Naive thymus-derived CD8-positive, alpha-beta T cell (primary cell): ENCODE measurements around the gene GALNT12. TPM values are rescaled to one million over a fixed set of nuclear protein-coding genes. Genes with fewer than 3 reads are reported as not detected.
A peak's percentile ranks its signal among the peaks of the same experiment; 100 is the strongest.

ENCODE experiments used
- ATAC-seq, 2 donors: fragments of 150-1000 bp; cut with Tn5 transposase in 1 of 2; sonication (Bioruptor Pico), chemical (Tn5 transposase) in 1 of 2; 1 replicate in 1 of 2; 2 replicates in 1 of 2; pipeline ENCODE4 v1.10.0; 2021; ENCODE audit warnings: mild to moderate bottlenecking in 2 of 2, moderate library complexity in 2 of 2
- POLR2A ChIA-PET: fragments of 350-600 bp; sonication (Branson Sonifier 250); formaldehyde crosslinking; loops from one replicate; lab custom pipeline; 2021; ENCODE audit warnings: antibody characterized with exemption; lab: Charles Lee
- DNase-seq, 10 donors: peaks; one replicate each; pipeline versions ENCODE4 v3.0.0 to v3.0.0-alpha.2; 2020 to 2022
- H3K27ac Mint-ChIP-seq, 10 donors: one replicate each; pipeline ENCODE4 v1.8.0; 2020 to 2022; ENCODE audit warnings: mild to moderate bottlenecking in 10 of 10, mixed read lengths in 10 of 10, moderate library complexity in 4 of 10, inconsistent platforms in 1 of 10
- H3K27me3 Mint-ChIP-seq, 5 donors: one replicate each; pipeline ENCODE4 v1.8.0; 2021 to 2022; ENCODE audit warnings: mixed read lengths in 5 of 5
- H3K36me3 Mint-ChIP-seq, 3 donors: one replicate each; pipeline ENCODE4 v1.8.0; 2020 to 2022; ENCODE audit warnings: mixed read lengths in 3 of 3, mild to moderate bottlenecking in 2 of 3, inconsistent platforms in 1 of 3
- H3K4me1 Mint-ChIP-seq, 4 donors: one replicate each; pipeline ENCODE4 v1.8.0; 2021 to 2022; ENCODE audit warnings: mixed read lengths in 4 of 4
- H3K4me3 Mint-ChIP-seq, 10 donors: one replicate each; pipeline ENCODE4 v1.8.0; 2020 to 2022; ENCODE audit warnings: mild to moderate bottlenecking in 10 of 10, mixed read lengths in 10 of 10, moderate library complexity in 6 of 10, inconsistent platforms in 1 of 10
- H3K9me3 Mint-ChIP-seq, 9 donors: one replicate each; pipeline ENCODE4 v1.8.0; 2020 to 2022; ENCODE audit warnings: mixed read lengths in 9 of 9, mild to moderate bottlenecking in 3 of 9, inconsistent platforms in 1 of 9, moderate library complexity in 1 of 9
- polyA plus RNA-seq, 3 donors: library from polyadenylated mRNA; unstranded; fragments of 300-500 nt; fragmentation: Illumina TruSeq; gene quantifications; one replicate each; pipeline ENCODE4 v1.2.3, GENCODE V29; 2021
- total RNA-seq, 8 experiments: library from RNA in 2 of 8; stranded (reverse) in 2 of 8; gene quantifications; one replicate each; pipeline ENCODE4 v1.2.3 and lab custom pipeline; 2021 to 2026

GALNT12 gene
- total and polyA plus RNA-seq, 5 experiments from 2014 or later, result 4.6 to 9.3 (median 8.4) TPM

DNA sequence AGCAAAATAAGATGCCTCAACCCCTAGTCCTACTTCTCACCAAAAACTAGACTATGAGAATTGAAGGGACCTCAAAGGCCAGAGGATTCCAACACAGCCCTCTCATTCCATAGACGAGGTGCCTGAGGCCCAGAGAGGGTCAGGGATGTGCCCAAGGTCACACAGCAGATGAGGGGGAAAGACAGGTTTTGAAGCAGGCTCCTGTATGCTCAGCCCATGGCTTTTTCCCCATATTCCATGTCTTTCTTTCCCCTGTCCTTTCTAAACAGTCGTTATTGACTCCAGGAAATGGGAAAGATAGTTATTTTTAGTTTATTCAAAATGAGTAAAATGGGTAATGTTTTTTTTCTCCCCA is 75.1 kb downstream of the GALNT12 start:
- H3K9me3 Mint-ChIP-seq, result no peaks in the 10 kb centered on the region
- H3K36me3 Mint-ChIP-seq, result no peaks in the 10 kb centered on the region
- POLR2A ChIA-PET, result no interaction called here
- ATAC-seq (no peak), DNase-seq (no peak)
- H3K4me3 Mint-ChIP-seq, result no peak overlapping the region
- peaks cover 13 to 55% (median 33%) of the 10 kb centered on the region in 5 donors for H3K27me3 Mint-ChIP-seq
- H3K4me1 Mint-ChIP-seq, result no peaks in the 10 kb centered on the region
- no peak overlapping the region for H3K27ac Mint-ChIP-seq

DNA sequence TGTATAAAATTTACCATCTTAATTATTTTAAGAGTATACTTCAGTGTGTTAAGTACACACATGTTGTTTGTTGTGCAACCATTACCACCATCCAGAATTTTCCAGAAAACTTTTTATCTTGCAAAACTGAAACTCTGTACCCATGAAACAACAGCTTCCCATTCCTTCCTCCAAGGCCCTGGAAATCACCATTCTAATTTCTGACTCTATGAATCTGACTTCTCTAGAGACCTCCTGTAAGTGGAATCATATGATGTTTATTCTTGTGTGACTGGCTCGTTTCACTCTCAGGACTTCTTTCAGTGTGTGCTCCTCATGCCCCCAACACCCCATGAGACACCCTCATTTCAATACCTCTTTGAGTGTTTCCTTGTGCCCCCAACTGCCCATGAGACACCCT is 75.8 kb downstream of the GALNT12 start:
- Mint-ChIP-seq H3K36me3 (no peaks in the 10 kb centered on the region), H3K4me3 (no peak overlapping the region), H3K4me1 (no peaks in the 10 kb centered on the region), H3K9me3 (no peaks in the 10 kb centered on the region), H3K27me3 (peaks cover 11 to 55% (median 31%) of the 10 kb centered on the region in 5 donors), H3K27ac (peak overlapping the region in 1 of 10 donors; percentile 22)
- POLR2A ChIA-PET, result no interaction called here
- DNase-seq (no peak), ATAC-seq (no peak)

GRCh38 chr9:98884849-98885248 is 77.4 kb downstream of the GALNT12 start:
- H3K4me3 Mint-ChIP-seq, result no peak overlapping the region
- POLR2A ChIA-PET, result no interaction called here
- H3K9me3 Mint-ChIP-seq, result no peaks in the 10 kb centered on the region
- H3K27me3 Mint-ChIP-seq, result peaks cover 12 to 49% (median 23%) of the 10 kb centered on the region in 5 donors
- no peaks in the 10 kb centered on the region for H3K36me3 Mint-ChIP-seq
- no peak for DNase-seq
- H3K27ac Mint-ChIP-seq, result no peak overlapping the region
- ATAC-seq, result no peak
- no peaks in the 10 kb centered on the region for H3K4me1 Mint-ChIP-seq

- no peak for ATAC-seq
- Mint-ChIP-seq H3K4me3 (no peak overlapping the region), H3K9me3 (no peaks in the 10 kb centered on the region), H3K27me3 (peaks cover 13 to 49% (median 19%) of the 10 kb centered on the region in 5 donors), H3K36me3 (no peaks in the 10 kb centered on the region), H3K27ac (no peak overlapping the region), H3K4me1 (no peaks in the 10 kb centered on the region)
- POLR2A ChIA-PET, result interaction anchor here (0.6 kb wide), 1 partner anchor 114 kb away, joined by 3 read pairs; no protein-coding TSS in a partner anchor
- DNase-seq, result no peak
Measured at GRCh38 chr9:98885575-98886295, 78.3 kb downstream of the GALNT12 start.

GRCh38 chr9:98886691-98887229 is 79.3 kb downstream of the GALNT12 start:
- peaks cover 13 to 44% (median 15%) of the 10 kb centered on the region in 5 donors for H3K27me3 Mint-ChIP-seq
- no peaks in the 10 kb centered on the region for H3K9me3 Mint-ChIP-seq
- no peaks in the 10 kb centered on the region for H3K4me1 Mint-ChIP-seq

GRCh38 chr9:98887918-98888510 is 80.5 kb downstream of the GALNT12 start:
- H3K4me3 Mint-ChIP-seq, result no peak overlapping the region
- H3K27ac Mint-ChIP-seq, result no peak overlapping the region
- no peaks in the 10 kb centered on the region for H3K36me3 Mint-ChIP-seq
- H3K27me3 Mint-ChIP-seq, result peaks cover 10 to 39% (median 15%) of the 10 kb centered on the region in 5 donors
- ATAC-seq, result no peak
- POLR2A ChIA-PET, result no interaction called here
- no peaks in the 10 kb centered on the region for H3K4me1 Mint-ChIP-seq
- no peak for DNase-seq
- no peaks in the 10 kb centered on the region for H3K9me3 Mint-ChIP-seq

More at GRCh38 chr9:98886691-98887229, 79.3 kb downstream of the GALNT12 start:
- H3K27ac Mint-ChIP-seq, result peak overlapping the region in 1 of 10 donors; percentile 54
- ATAC-seq, result no peak
- DNase-seq, result no peak
- H3K4me3 Mint-ChIP-seq, result no peak overlapping the region
- POLR2A ChIA-PET, result no interaction called here
- H3K36me3 Mint-ChIP-seq, result no peaks in the 10 kb centered on the region

GRCh38 chr9:98888801-98889421 is 81.4 kb downstream of the GALNT12 start:
- ATAC-seq, result no peak
- H3K27ac Mint-ChIP-seq, result no peak overlapping the region
- DNase-seq, result no peak
- no peaks in the 10 kb centered on the region for H3K9me3 Mint-ChIP-seq
- no peak overlapping the region for H3K4me3 Mint-ChIP-seq
- H3K4me1 Mint-ChIP-seq, result no peaks in the 10 kb centered on the region
- H3K27me3 Mint-ChIP-seq, result peaks cover 5 to 42% (median 15%) of the 10 kb centered on the region in 5 donors
- POLR2A ChIA-PET, result no interaction called here
- H3K36me3 Mint-ChIP-seq, result no peaks in the 10 kb centered on the region

DNA sequence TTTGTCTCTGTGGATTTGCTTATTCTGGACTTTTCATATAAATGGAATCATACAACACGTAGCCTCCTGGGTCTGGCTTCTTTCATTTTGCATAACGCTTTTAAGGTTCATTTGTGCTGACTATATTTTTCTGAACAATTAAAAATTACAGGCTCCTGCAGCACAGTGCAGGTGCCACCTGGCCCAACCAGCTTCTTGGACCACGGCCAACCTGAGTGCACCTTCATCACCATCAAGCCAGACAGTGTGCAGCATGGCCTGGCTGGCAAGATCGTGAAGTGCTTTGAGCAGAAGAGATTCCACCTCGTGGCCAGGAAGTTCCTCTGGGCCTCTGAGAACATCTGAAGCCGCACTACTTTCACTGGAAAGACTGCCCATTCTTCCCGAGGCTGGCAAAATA is 82.8 kb downstream of the GALNT12 start:
- ATAC-seq (no peak), DNase-seq (no peak)
- Mint-ChIP-seq H3K27me3 (peaks cover 4 to 44% (median 15%) of the 10 kb centered on the region in 5 donors), H3K9me3 (no peaks in the 10 kb centered on the region), H3K4me1 (no peaks in the 10 kb centered on the region), H3K36me3 (no peaks in the 10 kb centered on the region), H3K27ac (no peak overlapping the region), H3K4me3 (no peak overlapping the region)
- POLR2A ChIA-PET, result no interaction called here

- Mint-ChIP-seq H3K36me3 (peaks cover 0 to 12% (median 7%) of the 10 kb centered on the region in 3 donors), H3K4me1 (no peaks in the 10 kb centered on the region), H3K9me3 (peaks cover 0 to 18% (median 4%) of the 10 kb centered on the region in 9 donors), H3K4me3 (no peak overlapping the region), H3K27ac (no peak overlapping the region), H3K27me3 (peaks cover 8 to 46% (median 11%) of the 10 kb centered on the region in 5 donors)
- ATAC-seq, result no peak
- POLR2A ChIA-PET, result no interaction called here
- DNase-seq, result no peak
Measured at GRCh38 chr9:98892288-98892687, 84.8 kb downstream of the GALNT12 start.

DNA sequence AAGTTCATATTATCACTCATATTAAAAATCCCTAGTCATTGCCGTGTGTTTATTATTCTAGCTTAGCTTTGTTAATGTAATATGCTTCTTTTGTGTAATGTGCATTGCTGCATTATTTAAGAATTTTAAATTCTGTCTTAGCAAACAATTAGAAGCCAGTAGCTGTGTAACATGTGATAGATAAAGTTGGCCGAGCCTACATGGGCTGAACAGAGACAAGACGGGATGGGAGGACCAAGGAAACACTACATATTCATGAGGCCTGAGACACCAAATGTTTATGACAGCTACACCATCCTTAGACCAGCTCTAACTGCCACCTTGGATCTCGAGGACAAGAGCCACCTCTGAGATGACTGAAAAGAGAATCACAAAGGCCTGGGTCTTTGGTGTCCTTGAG is 85.2 kb downstream of the GALNT12 start:
- no peak for DNase-seq
- no peak overlapping the region for H3K27ac Mint-ChIP-seq
- H3K4me3 Mint-ChIP-seq, result no peak overlapping the region
- H3K9me3 Mint-ChIP-seq, result peaks cover 0 to 19% (median 5%) of the 10 kb centered on the region in 9 donors
- no peak for ATAC-seq
- H3K36me3 Mint-ChIP-seq, result peaks cover 0 to 12% (median 7%) of the 10 kb centered on the region in 3 donors
- peaks cover 9 to 42% (median 10%) of the 10 kb centered on the region in 5 donors for H3K27me3 Mint-ChIP-seq
- POLR2A ChIA-PET, result no interaction called here
- no peaks in the 10 kb centered on the region for H3K4me1 Mint-ChIP-seq

- Mint-ChIP-seq H3K36me3 (peaks cover 0 to 12% (median 7%) of the 10 kb centered on the region in 3 donors), H3K4me1 (peaks cover 0 to 4% (median 3%) of the 10 kb centered on the region in 4 donors), H3K27ac (no peak overlapping the region), H3K27me3 (peaks cover 6 to 32% (median 12%) of the 10 kb centered on the region in 5 donors), H3K9me3 (peaks cover 0 to 19% (median 5%) of the 10 kb centered on the region in 9 donors), H3K4me3 (no peak overlapping the region)
- ATAC-seq (no peak), DNase-seq (no peak)
- POLR2A ChIA-PET, result no interaction called here
Measured at GRCh38 chr9:98894171-98894570, 86.7 kb downstream of the GALNT12 start.

- H3K4me1 Mint-ChIP-seq, result peaks cover 5 to 7% (median 6%) of the 10 kb centered on the region in 4 donors
- ATAC-seq, result no peak
- peaks cover 0 to 12% (median 7%) of the 10 kb centered on the region in 3 donors for H3K36me3 Mint-ChIP-seq
- H3K27me3 Mint-ChIP-seq, result peaks cover 6 to 32% (median 12%) of the 10 kb centered on the region in 5 donors
- no peak overlapping the region for H3K4me3 Mint-ChIP-seq
- no peak overlapping the region for H3K27ac Mint-ChIP-seq
- no peak for DNase-seq
- POLR2A ChIA-PET, result no interaction called here
- peaks cover 0 to 19% (median 5%) of the 10 kb centered on the region in 9 donors for H3K9me3 Mint-ChIP-seq
Measured at GRCh38 chr9:98894761-98895160, 87.3 kb downstream of the GALNT12 start.

- peaks cover 0 to 12% (median 7%) of the 10 kb centered on the region in 3 donors for H3K36me3 Mint-ChIP-seq
- peaks cover 0 to 19% (median 5%) of the 10 kb centered on the region in 9 donors for H3K9me3 Mint-ChIP-seq
- peaks cover 3 to 32% (median 11%) of the 10 kb centered on the region in 5 donors for H3K27me3 Mint-ChIP-seq
- POLR2A ChIA-PET, result no interaction called here
- no peak overlapping the region for H3K27ac Mint-ChIP-seq
- no peak overlapping the region for H3K4me3 Mint-ChIP-seq
- DNase-seq (no peak), ATAC-seq (no peak)
- peaks cover 5 to 8% (median 7%) of the 10 kb centered on the region in 4 donors for H3K4me1 Mint-ChIP-seq
Measured at GRCh38 chr9:98896632-98897031, 89.2 kb downstream of the GALNT12 start.
